HepG2 (cell line): Measurements from ENCODE around the gene MAT2A. TPM values are rescaled to one million over a fixed set of nuclear protein-coding genes. Genes with fewer than 3 reads are reported as not detected.

Experiments
- EED ChIP-seq: sonication (generic); formaldehyde crosslinking; IDR thresholded peaks from 2 replicates; pipeline ENCODE4 v1.5.0; 2020; ENCODE audit warnings: mild to moderate bottlenecking, missing genetic modification reagents
- FOXK2 ChIP-seq: fragments of 450-650 bp; IDR thresholded peaks from 2 replicates; pipeline ENCODE4 v1.6.1; 2016
- HIC2 ChIP-seq: sonication (generic); formaldehyde crosslinking; IDR thresholded peaks from 2 replicates; pipeline ENCODE4 v1.9.0; 2022; ENCODE audit warnings: low read depth, missing genetic modification reagents
- JDP2 ChIP-seq: sonication (generic); formaldehyde crosslinking; IDR thresholded peaks from 2 replicates; pipeline ENCODE4 v1.8.1; 2022; ENCODE audit warnings: missing genetic modification reagents, borderline replicate concordance
- NR2C2 ChIP-seq: sonication (generic); formaldehyde crosslinking; IDR thresholded peaks from 2 replicates; pipeline ENCODE4 v1.4.0; 2020; ENCODE audit warnings: missing genetic modification reagents, mild to moderate bottlenecking, moderate library complexity, borderline replicate concordance
- RBM22 ChIP-seq: fragments of 200-400 bp; formaldehyde crosslinking; optimal IDR thresholded peaks from 2 replicates; pipeline ENCODE3; 2017; ENCODE audit warnings: mild to moderate bottlenecking, low read length, moderate library complexity
- SETDB1 ChIP-seq: sonication (generic); formaldehyde crosslinking; IDR thresholded peaks from 2 replicates; pipeline ENCODE4 v1.5.1; 2020; ENCODE audit warnings: missing genetic modification reagents, mild to moderate bottlenecking, borderline replicate concordance
- XRCC5 ChIP-seq: fragments of 200-400 bp; formaldehyde crosslinking; optimal IDR thresholded peaks from 2 replicates; pipeline ENCODE3; 2017; ENCODE audit warnings: mild to moderate bottlenecking, low read length
- ZBED4 ChIP-seq: sonication (generic); formaldehyde crosslinking; IDR thresholded peaks from 2 replicates; pipeline ENCODE4 v1.4.0; 2020; ENCODE audit warnings: missing genetic modification reagents, borderline replicate concordance
- ZIK1 ChIP-seq: sonication (generic); formaldehyde crosslinking; IDR thresholded peaks from 2 replicates; pipeline ENCODE4 v1.5.0; 2020; ENCODE audit warnings: mild to moderate bottlenecking, low read depth, missing genetic modification reagents, borderline replicate concordance
- ZNF407 ChIP-seq: sonication (generic); formaldehyde crosslinking; IDR thresholded peaks from one replicate; pipeline ENCODE4 v1.5.1; 2020; ENCODE audit warnings: mild to moderate bottlenecking, missing genetic modification reagents; ENCODE audit errors: not compliant biosample characterization
- ZNF496 ChIP-seq: sonication (generic); formaldehyde crosslinking; IDR thresholded peaks from 2 replicates; pipeline ENCODE4 v1.8.1; 2023; ENCODE audit warnings: mild to moderate bottlenecking, moderate library complexity, missing genetic modification reagents; ENCODE audit not compliant: insufficient replicate concordance
- ZNF740 ChIP-seq: sonication (generic); formaldehyde crosslinking; IDR thresholded peaks from 2 replicates; pipeline ENCODE4 v1.4.0; 2020; ENCODE audit warnings: missing genetic modification reagents
- ZNF747 ChIP-seq: sonication (generic); formaldehyde crosslinking; IDR thresholded peaks from 2 replicates; pipeline ENCODE4 v1.8.1; 2023; ENCODE audit warnings: missing genetic modification reagents, mild to moderate bottlenecking, borderline replicate concordance
- ZNF761 ChIP-seq: sonication (generic); formaldehyde crosslinking; conservative IDR thresholded peaks from 2 replicates; pipeline ENCODE4 v1.4.0; 2020; ENCODE audit warnings: mild to moderate bottlenecking, missing genetic modification reagents
- ZNF780A ChIP-seq: sonication (generic); formaldehyde crosslinking; IDR thresholded peaks from 2 replicates; pipeline ENCODE4 v1.8.0; 2022; ENCODE audit warnings: mild to moderate bottlenecking, missing genetic modification reagents, moderate library complexity
- polyA plus RNA-seq, 8 experiments: library from polyadenylated mRNA; depleted of rRNA in 3 of 8; stranded (reverse) in 7 of 8; unstranded in 1 of 8; fragments of >200 nt; fragmentation: Illumina TruSeq in 4 of 8; extraction: Trizol in 4 of 8; gene quantifications; 2 replicates each; pipeline versions ENCODE4 v1.2.1 to v1.2.3, GENCODE V29; 2011 to 2016; ENCODE audit warnings: low read depth in 4 of 8, missing spikeins in 1 of 8, mixed read lengths in 1 of 8; ENCODE audit not compliant: insufficient read depth in 1 of 8
- total RNA-seq, 5 experiments: library from RNA; depleted of rRNA; stranded (reverse); fragments of >200 nt; fragmentation: Illumina TruSeq; extraction: Trizol; gene quantifications; 2 replicates each; pipeline ENCODE4 v1.2.3, GENCODE V29; 2016; ENCODE audit warnings: low read depth in 1 of 5

Gene MAT2A
- total and polyA plus RNA-seq, 2 of the 13 experiments (the other 11 are each of a cell fraction or from before 2014, with no cell fraction given): 155 to 331 TPM

GRCh38 chr2:85593023-85593422, 54.1 kb downstream of the MAT2A start (continued):
- TF ChIP-seq HIC2: peak; percentile 92; the same call in 1 of the 2 replicates
- no peak for TF ChIP-seq NR2C2 (CRISPR knock-in tag)
- no peak for TF ChIP-seq ZNF496
- no peak for TF ChIP-seq EED
- TF ChIP-seq FOXK2: no peak
- TF ChIP-seq RBM22: no peak
- TF ChIP-seq ZNF407 (CRISPR knock-in tag): no peak
- no peak for TF ChIP-seq ZNF780A
- TF ChIP-seq ZNF747 (CRISPR knock-in tag): no peak
- no peak for TF ChIP-seq XRCC5
- no peak for TF ChIP-seq ZBED4 (CRISPR knock-in tag)
- TF ChIP-seq ZIK1 (CRISPR knock-in tag): no peak
- TF ChIP-seq JDP2 (CRISPR knock-in tag): no peak
- no peak for TF ChIP-seq ZNF740 (CRISPR knock-in tag)
- TF ChIP-seq SETDB1 (CRISPR knock-in tag): no peak
- no peak for TF ChIP-seq ZNF761 (CRISPR knock-in tag)
